Neural cell (in vitro differentiated cells): Measurements from ENCODE around the gene TYRO3.

Source experiments
- EZH2 ChIP-seq: fragments of 200-600, 300-800 bp; shearing (Covaris generic), sonication (generic); IDR thresholded peaks from 2 replicates; pipeline ENCODE4 v1.6.1; 2014; ENCODE audit warnings: antibody characterized with exemption, low read length, borderline replicate concordance, mild to moderate bottlenecking; ENCODE audit not compliant: insufficient read depth, poor library complexity, severe bottlenecking
- MXI1 ChIP-seq: fragments of 450-650 bp; conservative IDR thresholded peaks from 2 replicates; pipeline ENCODE4 v1.6.1; 2014; ENCODE audit warnings: antibody characterized with exemption, mild to moderate bottlenecking; ENCODE audit not compliant: poor library complexity, severe bottlenecking
- POLR2AphosphoS5 ChIP-seq: IDR thresholded peaks from 2 replicates; pipeline ENCODE4 v1.6.1; 2012
- RAD21 ChIP-seq: fragments of 450-650 bp; conservative IDR thresholded peaks from 2 replicates; pipeline ENCODE4 v1.6.1; 2014; ENCODE audit warnings: antibody characterized with exemption, mild to moderate bottlenecking, moderate library complexity
- SMC3 ChIP-seq: fragments of 450-650 bp; conservative IDR thresholded peaks from 2 replicates; pipeline ENCODE4 v1.6.1; 2014; ENCODE audit warnings: antibody characterized with exemption, mild to moderate bottlenecking, moderate library complexity; ENCODE audit not compliant: poor library complexity
- TAF1 ChIP-seq: IDR thresholded peaks from 2 replicates; pipeline ENCODE4 v1.6.1; 2012; ENCODE audit warnings: low read depth
- TF ChIP-seq, protein P1 (sequence below): fragments of 450-650 bp; IDR thresholded peaks from 2 replicates; pipeline ENCODE4 v1.5.1; 2014; ENCODE audit warnings: antibody characterized with exemption, mild to moderate bottlenecking, moderate library complexity; ENCODE audit not compliant: poor library complexity, severe bottlenecking

DNA sequence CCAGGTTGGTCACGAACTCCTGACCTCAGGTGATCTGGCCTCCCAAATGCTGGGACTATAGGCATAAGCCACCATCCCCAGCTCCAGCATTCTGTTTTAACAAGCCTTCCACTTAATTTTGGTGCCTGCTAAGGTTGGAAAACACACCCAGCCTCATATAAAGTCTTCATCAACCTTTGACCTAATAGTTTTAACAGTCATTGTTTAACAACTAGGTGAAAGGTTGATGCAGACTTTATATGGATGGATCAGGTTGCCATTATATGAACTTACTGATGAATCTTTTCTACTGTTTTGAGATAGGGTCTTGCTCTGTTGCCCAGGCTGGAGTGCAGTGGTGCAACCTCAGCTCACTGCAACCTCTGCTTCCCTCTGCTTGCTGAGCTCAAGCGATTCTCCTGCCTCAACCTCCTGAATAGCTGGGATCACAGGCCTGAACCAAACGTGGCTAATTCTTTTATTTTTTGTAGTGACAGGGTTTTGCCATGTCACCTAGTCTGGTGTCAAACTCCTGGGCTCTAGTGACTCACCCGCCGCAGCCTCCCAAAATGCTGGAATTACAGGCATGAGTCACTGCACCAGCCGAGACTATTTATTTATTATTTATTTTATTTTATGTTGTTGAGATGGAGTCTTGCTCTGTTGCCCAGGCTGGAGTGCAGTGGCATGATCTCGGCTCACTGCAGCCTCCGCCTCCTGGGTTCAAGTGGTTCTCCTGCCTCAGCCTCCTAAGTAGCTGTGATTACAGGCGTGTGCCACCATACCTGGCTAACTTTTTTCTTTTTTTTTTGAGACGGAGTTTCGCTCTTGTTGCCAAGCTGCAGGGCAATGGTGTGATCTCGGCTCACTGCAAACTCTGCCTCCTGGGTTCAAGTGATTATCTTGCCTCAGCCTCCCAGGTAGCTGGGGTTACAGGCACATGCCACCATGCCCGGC is 11.9 kb upstream of the TYRO3 start:
- TF ChIP-seq, protein P1, sequence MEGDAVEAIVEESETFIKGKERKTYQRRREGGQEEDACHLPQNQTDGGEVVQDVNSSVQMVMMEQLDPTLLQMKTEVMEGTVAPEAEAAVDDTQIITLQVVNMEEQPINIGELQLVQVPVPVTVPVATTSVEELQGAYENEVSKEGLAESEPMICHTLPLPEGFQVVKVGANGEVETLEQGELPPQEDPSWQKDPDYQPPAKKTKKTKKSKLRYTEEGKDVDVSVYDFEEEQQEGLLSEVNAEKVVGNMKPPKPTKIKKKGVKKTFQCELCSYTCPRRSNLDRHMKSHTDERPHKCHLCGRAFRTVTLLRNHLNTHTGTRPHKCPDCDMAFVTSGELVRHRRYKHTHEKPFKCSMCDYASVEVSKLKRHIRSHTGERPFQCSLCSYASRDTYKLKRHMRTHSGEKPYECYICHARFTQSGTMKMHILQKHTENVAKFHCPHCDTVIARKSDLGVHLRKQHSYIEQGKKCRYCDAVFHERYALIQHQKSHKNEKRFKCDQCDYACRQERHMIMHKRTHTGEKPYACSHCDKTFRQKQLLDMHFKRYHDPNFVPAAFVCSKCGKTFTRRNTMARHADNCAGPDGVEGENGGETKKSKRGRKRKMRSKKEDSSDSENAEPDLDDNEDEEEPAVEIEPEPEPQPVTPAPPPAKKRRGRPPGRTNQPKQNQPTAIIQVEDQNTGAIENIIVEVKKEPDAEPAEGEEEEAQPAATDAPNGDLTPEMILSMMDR: no peak
- no peak for TF ChIP-seq EZH2
- TF ChIP-seq POLR2AphosphoS5: no peak
- no peak for TF ChIP-seq RAD21
- TF ChIP-seq TAF1: no peak
- no peak for TF ChIP-seq MXI1
- no peak for TF ChIP-seq SMC3
